IMR-90 (cell line): Measurements from ENCODE around the gene FAM174C. TPM values are rescaled to one million over a fixed set of nuclear protein-coding genes. Genes with fewer than 3 reads are reported as not detected.

Experiments
- ATAC-seq: fragments of 200-7000 bp; cut with Tn5 transposase; 2 replicates; pipeline ENCODE4 v1.9.1; 2020; ENCODE audit warnings: low read depth, mild to moderate bottlenecking, moderate library complexity
- BruUV-seq: library from RNA; stranded (reverse); fragments of 400-500 nt; replicated peaks from 2 replicates; lab custom pipeline; 2021; lab: Mats Ljungman, UMichigan
- CTCF ChIA-PET: fragments of 300-600 bp; formaldehyde crosslinking; extraction: SDS; loops from one replicate; lab custom pipeline; 2021; ENCODE audit warnings: antibody characterized with exemption; lab: Yijun Ruan, JAX
- POLR2A ChIA-PET: fragments of 300-600 bp; sonication (Branson Sonifier 250); formaldehyde crosslinking; loops from one replicate; lab custom pipeline; 2022; ENCODE audit warnings: antibody characterized with exemption; ENCODE audit not compliant: unreplicated experiment; lab: Charles Lee
- DNase-seq: peaks from one replicate; pipeline ENCODE4 v3.0.0; 2013
- H2AFZ ChIP-seq: replicated peaks from 2 replicates; pipeline ENCODE3; 2013; ENCODE audit warnings: low read length, mild to moderate bottlenecking; ENCODE audit not compliant: poor library complexity
- H2AK5ac ChIP-seq: 2 replicates; pipeline ENCODE4 v1.6.1; 2013; ENCODE audit warnings: low read depth, low read length, inconsistent platforms
- H2AK9ac ChIP-seq: replicated peaks from 2 replicates; pipeline ENCODE3; 2013; ENCODE audit warnings: mild to moderate bottlenecking, low read depth, low read length, moderate library complexity; ENCODE audit not compliant: poor library complexity
- H2BK120ac ChIP-seq: 2 replicates; pipeline ENCODE4 v1.6.1; 2013; ENCODE audit warnings: low read depth, low read length, inconsistent platforms
- H2BK15ac ChIP-seq: 3 replicates; pipeline ENCODE4 v1.6.1; 2013; ENCODE audit warnings: low read depth, low read length, inconsistent platforms
- H2BK20ac ChIP-seq: 2 replicates; pipeline ENCODE4 v1.6.1; 2013; ENCODE audit warnings: low read depth, mild to moderate bottlenecking, inconsistent platforms, low read length, moderate library complexity
- H2BK5ac ChIP-seq: 2 replicates; pipeline ENCODE4 v1.6.1; 2013; ENCODE audit warnings: mild to moderate bottlenecking, low read depth, low read length, inconsistent platforms; ENCODE audit not compliant: poor library complexity, severe bottlenecking
- H3K14ac ChIP-seq: replicated peaks from 2 replicates; pipeline ENCODE4 v1.6.1; 2013; ENCODE audit warnings: low read depth, low read length, inconsistent platforms
- H3K18ac ChIP-seq: 2 replicates; pipeline ENCODE4 v1.6.1; 2013; ENCODE audit warnings: low read depth, low read length, control low read depth
- H3K23ac ChIP-seq: 2 replicates; pipeline ENCODE4 v1.6.1; 2013; ENCODE audit warnings: low read depth, low read length, inconsistent platforms
- H3K27ac ChIP-seq: 2 replicates; pipeline ENCODE4 v1.5.1; 2013; ENCODE audit warnings: mild to moderate bottlenecking, control low read depth, low read length; ENCODE audit not compliant: insufficient read depth
- H3K27me3 ChIP-seq: 2 replicates; pipeline ENCODE4 v1.6.1; 2013; ENCODE audit warnings: low read length; ENCODE audit not compliant: control insufficient read depth, insufficient read depth
- H3K36me3 ChIP-seq: 2 replicates; pipeline ENCODE4 v1.6.1; 2013; ENCODE audit warnings: low read length, mixed read lengths; ENCODE audit not compliant: control insufficient read depth, insufficient read depth
- H3K4ac ChIP-seq: 2 replicates; pipeline ENCODE4 v1.6.1; 2013; ENCODE audit warnings: low read depth, low read length, inconsistent platforms
- H3K4me1 ChIP-seq: 2 replicates; pipeline ENCODE4 v1.6.1; 2013; ENCODE audit warnings: low read length, mixed read lengths; ENCODE audit not compliant: control insufficient read depth, insufficient read depth
- H3K4me2 ChIP-seq: 2 replicates; pipeline ENCODE4 v1.6.1; 2013; ENCODE audit warnings: low read depth, mild to moderate bottlenecking, control low read depth, low read length, moderate library complexity
- H3K4me3 ChIP-seq: 2 replicates; pipeline ENCODE4 v1.5.1; 2013; ENCODE audit warnings: low read depth, mild to moderate bottlenecking, control low read depth, low read length, moderate library complexity; ENCODE audit not compliant: insufficient read depth
- H3K56ac ChIP-seq: 2 replicates; pipeline ENCODE4 v1.6.1; 2013; ENCODE audit warnings: low read length, inconsistent platforms; ENCODE audit not compliant: insufficient read depth; ENCODE audit errors: extremely low read depth
- H3K79me1 ChIP-seq, 2 experiments: 2 replicates each; pipeline ENCODE4 v1.6.1; 2013; ENCODE audit warnings: low read length in 2 of 2, inconsistent platforms in 1 of 2, low read depth in 1 of 2
- H3K9ac ChIP-seq: 2 replicates; pipeline ENCODE4 v1.6.1; 2013; ENCODE audit warnings: low read depth, low read length, control low read depth
- H3K9me1 ChIP-seq: 2 replicates; pipeline ENCODE4 v1.6.1; 2013; ENCODE audit warnings: low read length, inconsistent platforms; ENCODE audit not compliant: insufficient read depth
- H3K9me3 ChIP-seq: 2 replicates; pipeline ENCODE4 v1.6.1; 2013; ENCODE audit warnings: low read length; ENCODE audit not compliant: control insufficient read depth, insufficient read depth
- H4K20me1 ChIP-seq: 2 replicates; pipeline ENCODE4 v1.6.1; 2013; ENCODE audit warnings: low read length, inconsistent platforms; ENCODE audit not compliant: insufficient read depth
- H4K5ac ChIP-seq: 2 replicates; pipeline ENCODE4 v1.6.1; 2013; ENCODE audit warnings: mild to moderate bottlenecking, low read depth, low read length, control low read depth
- H4K8ac ChIP-seq, 2 experiments: 2 replicates each; pipeline ENCODE4 v1.6.1; 2013; ENCODE audit warnings: low read depth in 2 of 2, low read length in 2 of 2, control low read depth in 1 of 2, inconsistent platforms in 1 of 2
- H4K91ac ChIP-seq: 2 replicates; pipeline ENCODE4 v1.6.1; 2013; ENCODE audit warnings: low read depth, low read length, inconsistent platforms; ENCODE audit not compliant: insufficient read depth
- BHLHE40 ChIP-seq: fragments of 150-350 bp; IDR thresholded peaks from 2 replicates; pipeline ENCODE4 v1.6.1; 2016; ENCODE audit warnings: mild to moderate bottlenecking, low read depth, low read length
- CEBPB ChIP-seq: IDR thresholded peaks from 2 replicates; pipeline ENCODE4 v1.6.1; 2012; ENCODE audit warnings: low read depth, low read length, improper control_type of control experiment
- CHD1 ChIP-seq: IDR thresholded peaks from 2 replicates; pipeline ENCODE4 v1.6.1; 2012; ENCODE audit warnings: low read depth, low read length, improper control_type of control experiment
- FOS ChIP-seq: fragments of 150-350 bp; IDR thresholded peaks from 2 replicates; pipeline ENCODE4 v1.6.1; 2016; ENCODE audit warnings: low read depth, low read length
- MAFK ChIP-seq: IDR thresholded peaks from 2 replicates; pipeline ENCODE4 v1.6.1; 2012; ENCODE audit warnings: low read depth, low read length, improper control_type of control experiment
- MXI1 ChIP-seq: IDR thresholded peaks from 2 replicates; pipeline ENCODE4 v1.6.1; 2012; ENCODE audit warnings: low read depth, mild to moderate bottlenecking, low read length, moderate library complexity, borderline replicate concordance
- NFE2L2 ChIP-seq: fragments of 150-350 bp; IDR thresholded peaks from 2 replicates; pipeline ENCODE4 v1.6.1; 2016; ENCODE audit warnings: low read depth, mild to moderate bottlenecking, low read length
- POLR2A ChIP-seq: IDR thresholded peaks from 2 replicates; pipeline ENCODE4 v1.6.1; 2012; ENCODE audit warnings: mild to moderate bottlenecking, low read depth, low read length
- RAD21 ChIP-seq: IDR thresholded peaks from 2 replicates; pipeline ENCODE4 v1.6.1; 2012; ENCODE audit warnings: low read length, improper control_type of control experiment
- RCOR1 ChIP-seq: IDR thresholded peaks from 2 replicates; pipeline ENCODE4 v1.6.1; 2012; ENCODE audit warnings: mild to moderate bottlenecking, low read length, improper control_type of control experiment; ENCODE audit not compliant: insufficient replicate concordance
- RFX5 ChIP-seq: IDR thresholded peaks from 2 replicates; pipeline ENCODE4 v1.8.0; 2012; ENCODE audit warnings: low read depth, mild to moderate bottlenecking, low read length, moderate library complexity
- SMC3 ChIP-seq: fragments of 150-350 bp; IDR thresholded peaks from 2 replicates; pipeline ENCODE4 v1.6.1; 2016; ENCODE audit warnings: low read depth, mild to moderate bottlenecking, antibody characterized with exemption, low read length, moderate library complexity
- USF2 ChIP-seq: fragments of 150-350 bp; IDR thresholded peaks from 2 replicates; pipeline ENCODE4 v1.6.1; 2017; ENCODE audit warnings: mild to moderate bottlenecking, antibody characterized with exemption, low read length, low read depth
- WGBS, 2 experiments: methylation state at CpG; one replicate each; pipeline versions ENCODE4 v1.1.5 to v1.1.7; 2013; ENCODE audit warnings: missing lambda C conversion rate in 2 of 2; ENCODE audit not compliant: insufficient read length in 1 of 2; ENCODE audit errors: extremely low coverage in 2 of 2; 5-methylcytosine and 5-hydroxymethylcytosine counted together
- dilution Hi-C: fragments of 300-500 bp; cut with HindIII; formaldehyde crosslinking; loops from one replicate; pipeline ENCODE4 v1.14.3; 2018; ENCODE audit warnings: low sequenced_read_pairs; ENCODE audit not compliant: unreplicated experiment
- in situ Hi-C: fragments of 300-500 bp; cut with MboI; formaldehyde crosslinking; loops from 3 replicates; pipeline ENCODE4 v1.14.3; 2019; ENCODE audit warnings: low sequenced_read_pairs, inconsistent platforms, mixed read lengths
- intact Hi-C: fragments of 100-400 bp; cut with micrococcal nuclease; formaldehyde crosslinking; loops from 2 replicates; pipeline ENCODE4 v1.10.0; 2022
- polyA plus RNA-seq, 3 experiments: library from polyadenylated mRNA; depleted of rRNA; stranded (reverse); fragments of >200 nt; gene quantifications; 2 replicates each; pipeline ENCODE4 v1.2.3, GENCODE V29; 2012; ENCODE audit warnings: low replicate concordance in 1 of 3
- total RNA-seq: library from RNA; depleted of rRNA; stranded (reverse); fragments of >200 nt; gene quantifications from 2 replicates; pipeline ENCODE4 v1.2.3, GENCODE V29; 2012
- TF ChIP-seq, protein P1 (sequence below): conservative IDR thresholded peaks from 2 replicates; pipeline ENCODE4 v1.5.1; 2012; ENCODE audit warnings: mild to moderate bottlenecking, low read depth, low read length, improper control_type of control experiment
- TF ChIP-seq, protein P2 (sequence below): fragments of 150-350 bp; IDR thresholded peaks from 2 replicates; pipeline ENCODE4 v1.6.1; 2016; ENCODE audit warnings: low read depth, mild to moderate bottlenecking, low read length, moderate library complexity, borderline replicate concordance

The FAM174C gene
- total and polyA plus RNA-seq, 2 of the 4 experiments (the other 2 are of a cell fraction): 7.5 to 61.8 TPM

DNA sequence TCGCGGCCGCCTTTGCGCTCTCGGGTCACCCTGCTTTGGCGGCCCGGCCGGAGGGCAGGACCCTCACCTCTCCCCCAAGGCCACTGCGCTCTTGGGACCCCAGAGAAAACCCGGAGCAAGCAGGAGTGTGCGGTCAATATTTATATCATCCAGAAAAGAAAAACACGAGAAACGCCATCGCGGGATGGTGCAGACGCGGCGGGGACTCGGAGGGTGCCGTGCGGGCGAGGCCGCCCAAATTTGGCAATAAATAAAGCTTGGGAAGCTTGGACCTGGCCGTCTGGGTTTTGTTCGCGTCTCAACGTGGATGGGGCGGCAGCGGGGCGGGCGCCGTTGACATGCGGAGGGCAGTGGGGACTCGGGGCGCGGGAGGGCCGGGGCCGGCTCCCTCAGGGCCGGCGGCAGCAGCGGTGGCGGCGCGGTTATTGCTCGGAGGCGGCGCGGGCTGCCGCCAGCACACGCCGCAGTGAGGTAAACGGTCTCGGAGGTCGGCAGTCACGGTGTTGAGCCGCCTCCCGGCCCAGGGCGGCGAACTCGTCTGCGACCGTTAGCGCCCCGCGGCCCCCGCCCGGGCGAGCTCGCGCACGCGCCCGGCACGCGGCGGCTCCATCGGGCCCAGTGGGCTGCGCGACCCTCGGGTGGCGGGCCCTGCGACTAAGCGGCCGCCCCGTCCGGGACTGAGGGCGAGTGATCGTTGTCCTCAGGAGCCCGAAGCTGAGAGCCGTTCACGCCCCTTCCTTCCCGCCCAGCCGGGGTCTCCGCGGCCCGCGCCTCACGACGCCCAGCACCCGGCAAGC, 47.0 kb upstream of the FAM174C start:
- no peak overlapping the region for H2AK5ac ChIP-seq
- H2BK15ac ChIP-seq: no peak overlapping the region
- ATAC-seq: no peak
- H3K9me1 ChIP-seq: no peaks in the 10 kb centered on the region
- POLR2A ChIA-PET: no interaction called here
- H3K14ac ChIP-seq: no peak overlapping the region
- no peak overlapping the region for H4K91ac ChIP-seq
- H3K23ac ChIP-seq: no peak overlapping the region
- H2AFZ ChIP-seq: no peak overlapping the region
- no peaks in the 10 kb centered on the region for H3K9me3 ChIP-seq
- H3K18ac ChIP-seq: no peak overlapping the region
- H4K8ac ChIP-seq: no peak overlapping the region
- H3K36me3 ChIP-seq: peaks cover 52% of the 10 kb centered on the region
- no peaks in the 10 kb centered on the region for H3K27me3 ChIP-seq
- in situ Hi-C loops (no loop called here), intact Hi-C loops (no loop called here), dilution Hi-C loops (no loop called here)
- WGBS, 2 experiments: 97% methylated on average over 68 of the region's 100 CpGs; no CpG with 5 or more reads in 1 of the 2 experiments
- peaks cover 0 to 24% of the 10 kb centered on the region in 2 experiments; a peak in 2 of 4 replicates for H3K79me1 ChIP-seq
- DNase-seq: no peak
- no peak overlapping the region for H3K56ac ChIP-seq
- no peak overlapping the region for H2BK120ac ChIP-seq
- H4K5ac ChIP-seq: no peak overlapping the region
- H3K4me1 ChIP-seq: peaks cover 12% of the 10 kb centered on the region
- no peak overlapping the region for H3K27ac ChIP-seq
- H2AK9ac ChIP-seq: no peak overlapping the region
- CTCF ChIA-PET: no interaction called here
- no peak overlapping the region for H3K4me2 ChIP-seq
- no peak overlapping the region for H2BK5ac ChIP-seq
- H2BK20ac ChIP-seq: no peak overlapping the region
- H3K4me3 ChIP-seq: no peak overlapping the region
- H3K4ac ChIP-seq: no peak overlapping the region
- H3K9ac ChIP-seq: no peak overlapping the region
- no TSS peak for BruUV-seq
- H4K20me1 ChIP-seq: peaks cover 28% of the 10 kb centered on the region
- TF ChIP-seq MAFK: no peak
- TF ChIP-seq FOS: no peak
- TF ChIP-seq NFE2L2: no peak
- no peak for TF ChIP-seq RFX5
- no peak for TF ChIP-seq RAD21
- TF ChIP-seq, protein P1, sequence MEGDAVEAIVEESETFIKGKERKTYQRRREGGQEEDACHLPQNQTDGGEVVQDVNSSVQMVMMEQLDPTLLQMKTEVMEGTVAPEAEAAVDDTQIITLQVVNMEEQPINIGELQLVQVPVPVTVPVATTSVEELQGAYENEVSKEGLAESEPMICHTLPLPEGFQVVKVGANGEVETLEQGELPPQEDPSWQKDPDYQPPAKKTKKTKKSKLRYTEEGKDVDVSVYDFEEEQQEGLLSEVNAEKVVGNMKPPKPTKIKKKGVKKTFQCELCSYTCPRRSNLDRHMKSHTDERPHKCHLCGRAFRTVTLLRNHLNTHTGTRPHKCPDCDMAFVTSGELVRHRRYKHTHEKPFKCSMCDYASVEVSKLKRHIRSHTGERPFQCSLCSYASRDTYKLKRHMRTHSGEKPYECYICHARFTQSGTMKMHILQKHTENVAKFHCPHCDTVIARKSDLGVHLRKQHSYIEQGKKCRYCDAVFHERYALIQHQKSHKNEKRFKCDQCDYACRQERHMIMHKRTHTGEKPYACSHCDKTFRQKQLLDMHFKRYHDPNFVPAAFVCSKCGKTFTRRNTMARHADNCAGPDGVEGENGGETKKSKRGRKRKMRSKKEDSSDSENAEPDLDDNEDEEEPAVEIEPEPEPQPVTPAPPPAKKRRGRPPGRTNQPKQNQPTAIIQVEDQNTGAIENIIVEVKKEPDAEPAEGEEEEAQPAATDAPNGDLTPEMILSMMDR: no peak
- TF ChIP-seq MXI1: no peak
- TF ChIP-seq RCOR1: no peak
- TF ChIP-seq, protein P2, sequence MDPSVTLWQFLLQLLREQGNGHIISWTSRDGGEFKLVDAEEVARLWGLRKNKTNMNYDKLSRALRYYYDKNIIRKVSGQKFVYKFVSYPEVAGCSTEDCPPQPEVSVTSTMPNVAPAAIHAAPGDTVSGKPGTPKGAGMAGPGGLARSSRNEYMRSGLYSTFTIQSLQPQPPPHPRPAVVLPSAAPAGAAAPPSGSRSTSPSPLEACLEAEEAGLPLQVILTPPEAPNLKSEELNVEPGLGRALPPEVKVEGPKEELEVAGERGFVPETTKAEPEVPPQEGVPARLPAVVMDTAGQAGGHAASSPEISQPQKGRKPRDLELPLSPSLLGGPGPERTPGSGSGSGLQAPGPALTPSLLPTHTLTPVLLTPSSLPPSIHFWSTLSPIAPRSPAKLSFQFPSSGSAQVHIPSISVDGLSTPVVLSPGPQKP: no peak
- no peak for TF ChIP-seq CHD1
- no peak for TF ChIP-seq SMC3
- no peak for TF ChIP-seq CEBPB
- TF ChIP-seq BHLHE40: no peak
- TF ChIP-seq USF2: no peak
- TF ChIP-seq POLR2A: no peak
